ENCODE measurements around the gene ABL1.
"Not testable (repeated sequence)": the region's sequence is repeated elsewhere in the genome, so short reads cannot be mapped to it uniquely, and the experiment has no call there.

The ABL1 gene

DNA sequence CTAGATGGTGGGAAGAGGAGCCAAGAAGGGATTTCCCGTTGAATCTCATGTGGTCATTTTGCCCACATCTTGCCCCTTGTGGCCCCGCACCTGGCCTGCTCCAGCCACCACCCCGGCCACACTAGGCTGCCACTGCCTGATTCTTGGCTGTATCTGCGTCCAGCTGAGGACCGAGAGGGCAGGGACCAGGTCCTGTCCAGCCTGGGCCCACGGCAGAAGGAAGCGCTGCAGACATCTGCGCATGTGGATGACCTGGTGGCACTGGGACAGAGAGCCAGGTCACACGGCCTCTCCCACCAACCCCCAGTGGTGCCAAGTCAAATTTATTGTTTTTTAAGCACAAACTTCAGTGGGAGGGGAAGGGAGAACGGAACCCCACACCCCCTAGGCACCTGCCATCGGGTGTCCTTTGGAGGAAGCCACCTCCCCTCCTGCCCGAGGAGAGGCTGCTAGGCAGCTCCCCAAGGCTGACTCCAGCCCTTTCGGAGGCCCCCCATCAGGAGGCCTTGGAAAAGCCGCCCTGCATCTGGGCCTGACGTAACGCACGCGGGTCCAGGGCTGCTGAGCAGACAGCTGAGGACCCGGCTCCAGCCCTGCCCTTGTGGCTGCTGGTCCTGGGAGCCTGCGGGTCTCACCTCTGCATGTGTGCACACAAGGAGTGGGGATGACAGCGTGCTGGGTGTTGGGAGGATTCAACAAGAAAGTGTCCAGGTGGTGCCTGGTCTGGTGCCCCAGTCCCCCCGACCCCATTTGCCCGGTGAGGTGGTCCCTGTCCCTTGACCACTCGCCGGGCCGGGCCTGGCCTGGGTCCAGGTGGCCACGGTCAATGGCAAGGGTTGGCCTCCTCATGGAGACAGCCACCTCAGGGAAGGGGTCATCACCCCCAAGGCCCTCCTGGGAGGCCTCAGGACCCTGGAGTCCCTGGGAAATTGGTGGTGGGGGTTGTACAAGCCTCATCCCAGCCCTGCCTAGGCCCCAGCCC, 67.4 kb downstream of the ABL1 start:
- DNase-seq (ENCODE audit: low read depth in 1 of 2, low spot score in 1 of 2): no peak

DNA sequence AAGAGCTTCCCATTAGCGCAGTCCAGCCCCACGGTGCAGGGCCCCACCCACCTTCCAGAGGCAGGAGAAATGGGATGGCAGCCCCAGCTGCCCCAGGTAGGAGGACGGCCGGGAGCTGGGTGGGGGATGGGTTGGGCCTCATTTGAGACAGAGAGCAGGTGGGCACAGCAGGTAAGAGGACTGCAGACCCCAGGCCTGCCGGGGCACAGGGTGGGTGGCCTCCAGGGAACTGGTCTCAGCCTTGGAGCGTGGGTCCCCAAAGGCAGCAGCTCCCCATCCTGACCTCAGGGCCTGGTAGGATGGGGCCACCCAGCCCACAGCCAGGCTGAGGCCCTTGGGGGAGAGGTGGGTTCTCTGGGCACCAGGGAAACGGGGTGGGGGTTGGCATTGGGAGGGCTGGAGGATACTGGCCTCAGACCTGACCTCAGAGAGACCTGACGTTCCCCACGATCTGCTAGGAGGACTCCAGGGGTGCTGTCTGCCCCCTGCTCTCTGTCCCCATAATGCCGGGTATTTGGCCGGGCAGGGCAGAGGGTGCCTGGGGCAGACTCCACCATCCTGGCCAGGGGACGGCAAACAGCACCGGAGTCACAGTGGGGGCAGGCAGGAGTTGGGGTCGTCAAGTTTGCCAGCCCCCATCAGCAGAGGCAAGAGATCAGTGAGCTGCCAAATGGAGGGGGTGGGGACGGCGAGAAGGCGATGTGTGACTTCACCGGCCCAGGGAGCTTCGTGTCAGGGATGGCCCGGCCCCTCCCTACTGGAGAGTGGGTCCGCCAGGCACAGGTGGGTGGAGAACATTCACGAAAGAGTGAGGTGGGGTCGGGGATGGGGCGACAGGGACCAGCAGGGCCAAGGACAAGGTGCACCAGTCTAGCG, 68.4 kb downstream of the ABL1 start:
- no peak for DNase-seq (ENCODE audit: low read depth in 1 of 2, low spot score in 1 of 2)

DNA sequence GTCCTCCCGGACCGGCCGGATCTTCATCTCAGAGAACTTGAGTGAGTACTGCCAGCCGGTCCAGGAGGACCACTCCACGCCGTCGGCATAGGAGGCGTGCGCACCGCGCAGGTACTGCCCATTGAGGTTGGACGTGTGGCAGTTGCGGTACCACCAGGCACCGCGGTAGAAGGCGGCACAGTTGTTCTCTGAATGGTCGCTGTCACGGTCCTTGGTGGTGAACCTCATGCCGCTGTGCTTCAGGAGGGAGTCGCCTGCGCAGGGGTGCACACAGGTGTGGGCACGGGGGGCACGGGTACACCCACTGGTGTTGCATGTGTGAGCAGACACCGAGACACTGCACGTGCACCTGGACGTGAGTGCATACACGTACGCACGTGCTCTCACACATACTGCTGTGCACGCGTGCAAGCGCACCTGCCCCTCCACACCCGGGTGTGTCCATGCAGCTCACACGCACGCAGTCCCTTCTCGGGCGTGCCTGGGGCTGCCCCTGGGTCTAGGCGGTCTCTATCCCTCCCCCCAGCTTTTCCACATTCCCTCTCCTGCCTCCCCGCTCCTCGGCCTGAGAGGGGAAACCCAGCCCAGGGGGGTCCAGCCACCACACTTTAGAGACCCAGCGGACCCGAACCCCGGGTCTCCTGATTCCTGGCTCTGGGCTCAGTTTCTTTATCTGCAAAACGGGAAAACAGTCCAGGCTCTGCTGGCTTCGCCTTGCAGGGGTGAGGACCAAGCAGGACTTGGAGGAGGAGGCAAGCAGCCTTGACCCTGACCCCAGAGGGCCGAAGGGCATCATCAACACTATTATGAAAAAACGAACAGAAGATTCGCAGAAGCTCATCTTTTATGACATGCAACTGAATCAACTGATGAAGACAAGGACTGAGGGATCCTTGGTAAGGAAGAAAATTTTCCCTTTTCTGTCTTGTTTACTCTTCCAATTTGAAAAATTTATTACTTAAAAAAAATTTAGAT, 69.3 kb downstream of the ABL1 start:
- no peak for DNase-seq (ENCODE audit: low read depth in 1 of 2, low spot score in 1 of 2)

DNA sequence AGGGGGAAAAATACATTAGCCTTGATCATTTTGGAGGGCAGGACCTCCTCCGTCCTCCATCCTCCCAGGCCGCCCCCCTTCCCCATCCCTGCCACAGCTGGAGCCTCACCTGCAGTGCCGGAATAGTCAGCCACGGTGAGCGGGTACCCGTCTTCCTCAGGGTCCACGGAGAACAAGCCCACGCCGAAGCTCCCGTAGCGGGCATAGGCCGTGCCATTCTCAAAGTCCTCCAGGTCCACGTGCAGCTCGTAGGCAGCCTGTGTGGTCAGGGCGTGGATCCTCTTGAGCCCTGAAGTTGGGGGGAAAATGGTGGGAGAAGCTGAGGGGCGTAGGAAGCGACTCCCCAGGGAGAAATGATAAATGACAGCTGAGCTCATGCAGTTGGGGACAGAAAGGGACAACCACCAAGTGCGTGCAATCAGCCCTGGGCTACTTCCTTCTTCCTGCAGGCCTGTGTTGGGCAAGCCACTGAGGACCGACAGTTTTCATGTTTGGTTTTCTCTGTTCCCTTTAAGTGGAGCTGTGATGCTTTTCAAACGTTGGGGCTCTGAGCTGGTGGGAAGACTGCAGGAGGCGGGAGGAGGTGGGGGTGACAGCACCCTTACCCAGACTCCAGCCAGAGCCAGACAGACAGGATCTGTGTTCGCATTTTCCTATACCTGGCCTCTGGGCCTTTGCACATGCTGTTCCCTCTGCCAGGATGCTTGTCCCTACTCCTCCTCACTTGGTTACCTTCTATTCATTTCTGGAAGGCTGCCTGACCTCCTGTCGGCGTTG, 70.3 kb downstream of the ABL1 start:
- DNase-seq (ENCODE audit: low read depth in 1 of 2, low spot score in 1 of 2): no peak

DNA sequence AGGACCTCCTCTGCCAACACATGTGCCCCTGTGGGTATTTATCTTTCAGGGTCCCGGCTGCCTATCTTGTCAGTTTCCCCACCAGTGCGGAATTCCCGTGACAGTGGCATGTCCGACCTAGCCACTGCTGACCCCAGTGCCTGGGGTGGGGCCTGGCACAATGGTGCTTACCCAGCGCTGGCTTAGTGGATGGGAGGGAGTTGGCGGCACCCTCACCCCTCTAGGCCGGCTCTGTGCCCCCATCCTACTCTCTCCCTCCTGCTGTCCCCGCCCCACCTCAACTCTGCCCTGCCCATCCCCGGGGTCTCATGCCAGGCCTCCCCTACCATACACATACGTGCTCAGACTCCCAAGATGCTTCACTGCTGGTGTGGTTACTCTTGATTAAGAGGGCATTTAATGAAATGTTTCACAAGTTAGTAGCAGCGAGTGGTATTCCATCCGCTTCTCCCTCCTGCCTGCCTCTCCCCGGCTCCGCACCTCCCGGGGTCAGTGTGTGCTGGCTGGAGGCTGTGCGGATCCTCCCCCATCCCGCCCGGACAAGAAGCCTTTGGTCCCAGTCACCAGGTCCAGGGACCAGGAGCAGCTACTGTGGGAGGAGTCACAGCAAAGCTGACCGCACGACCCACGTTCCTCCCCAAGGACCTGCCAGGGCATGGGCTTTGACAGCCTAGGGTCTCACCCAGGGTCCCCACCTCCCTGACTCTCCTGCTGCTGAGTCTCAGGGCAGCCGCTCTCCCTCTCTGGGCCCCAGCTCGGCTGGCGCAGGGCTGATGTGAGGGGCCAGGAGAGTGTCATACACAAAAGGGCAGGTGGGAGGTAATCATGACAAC, 71.1 kb downstream of the ABL1 start:
- no peak for DNase-seq (ENCODE audit: low read depth in 1 of 2, low spot score in 1 of 2)

DNA sequence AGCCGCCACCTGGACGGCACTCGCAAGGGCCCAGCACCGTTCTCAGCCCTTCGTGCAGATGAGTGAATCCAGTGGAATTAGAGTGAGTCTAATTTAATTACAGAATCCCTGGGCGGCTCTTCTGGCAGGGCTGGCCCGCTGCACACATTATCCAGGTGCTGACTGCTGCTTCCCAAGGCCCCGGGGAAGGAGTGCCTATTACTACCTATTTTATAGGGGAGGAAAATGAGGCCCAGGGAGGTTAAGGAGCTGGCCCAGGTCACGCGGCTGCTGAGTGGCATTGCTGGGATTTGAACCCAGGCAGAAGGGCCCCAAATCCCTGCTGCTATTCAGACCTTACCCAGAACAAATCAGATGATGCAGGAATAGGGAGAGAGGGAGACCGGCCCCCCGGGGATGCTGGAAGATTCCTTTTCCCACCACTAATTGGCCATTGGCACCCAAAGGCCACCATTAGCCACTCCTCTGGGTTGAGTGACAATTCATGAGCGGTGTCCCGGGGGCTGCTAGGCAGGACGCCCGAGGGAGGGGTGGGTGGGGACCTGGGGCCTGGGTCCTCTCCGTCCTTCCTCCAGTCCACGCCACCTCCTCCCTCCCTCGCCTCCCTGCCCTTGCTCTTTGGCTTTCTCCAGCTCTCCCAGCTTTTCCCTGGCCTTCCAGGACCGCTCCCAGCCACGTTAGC, 71.8 kb downstream of the ABL1 start:
- no peak for DNase-seq (ENCODE audit: low read depth in 1 of 2, low spot score in 1 of 2)

DNA sequence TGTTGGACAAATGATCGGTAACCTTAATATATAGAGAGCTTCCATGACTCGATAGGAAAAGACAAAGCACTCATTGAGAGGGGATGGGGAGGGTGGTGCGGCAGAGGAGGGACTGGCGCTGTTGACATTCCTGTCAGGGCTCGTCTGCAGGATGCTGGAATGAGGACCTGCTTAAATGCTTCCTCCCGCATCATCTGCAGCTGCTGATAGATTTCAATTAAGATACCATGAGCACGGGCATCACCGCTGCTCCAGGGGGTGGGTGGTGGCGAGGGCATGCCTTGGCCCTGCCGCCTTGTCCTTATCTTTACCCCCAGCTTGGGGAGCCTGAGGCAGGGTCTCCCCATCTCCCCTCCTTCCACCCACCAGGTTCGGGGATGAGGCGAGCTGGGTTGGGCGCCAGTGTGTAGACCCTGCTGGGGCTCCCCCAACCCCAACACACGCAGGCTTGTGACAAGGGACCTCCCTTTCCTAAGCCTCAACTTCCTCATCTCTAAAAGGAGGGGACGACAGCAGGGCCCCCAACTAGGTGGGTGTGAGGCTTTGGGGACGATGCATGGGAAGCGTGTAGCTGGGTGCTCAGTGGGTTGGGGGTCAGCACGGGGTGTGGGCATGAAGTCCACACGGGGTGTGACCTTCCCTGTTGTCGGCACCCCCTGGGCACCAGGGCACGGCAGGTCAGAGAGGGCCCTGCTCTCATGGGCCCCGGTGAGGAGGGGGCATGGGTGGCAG, 73.3 kb downstream of the ABL1 start:
- DNase-seq (ENCODE audit: low read depth in 1 of 2, low spot score in 1 of 2): no peak

DNA sequence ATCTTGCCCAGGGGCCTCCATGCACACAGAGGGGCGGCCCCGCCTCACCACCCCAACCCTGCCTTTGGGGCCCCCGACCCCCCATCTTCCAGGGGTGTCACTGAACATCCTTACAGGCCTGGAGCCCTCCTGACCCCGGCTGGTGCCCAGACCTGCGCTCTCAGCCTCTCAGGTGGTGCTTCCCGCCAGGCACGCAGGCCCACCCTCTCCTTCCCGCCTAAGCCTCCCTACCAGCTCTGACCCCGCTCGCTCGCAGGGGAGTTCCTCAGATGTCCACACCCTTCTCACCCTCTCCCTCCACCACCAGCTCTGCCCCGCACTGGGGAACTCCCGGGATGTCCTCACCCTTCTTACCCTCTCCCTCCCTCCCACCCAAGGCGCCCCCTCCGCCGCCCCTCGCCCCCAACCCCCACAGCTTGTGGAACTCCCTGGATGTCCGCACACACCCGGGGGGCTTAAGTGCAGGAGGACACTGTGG, 73.9 kb downstream of the ABL1 start:
- DNase-seq (ENCODE audit: low read depth in 1 of 2, low spot score in 1 of 2): no peak

DNA sequence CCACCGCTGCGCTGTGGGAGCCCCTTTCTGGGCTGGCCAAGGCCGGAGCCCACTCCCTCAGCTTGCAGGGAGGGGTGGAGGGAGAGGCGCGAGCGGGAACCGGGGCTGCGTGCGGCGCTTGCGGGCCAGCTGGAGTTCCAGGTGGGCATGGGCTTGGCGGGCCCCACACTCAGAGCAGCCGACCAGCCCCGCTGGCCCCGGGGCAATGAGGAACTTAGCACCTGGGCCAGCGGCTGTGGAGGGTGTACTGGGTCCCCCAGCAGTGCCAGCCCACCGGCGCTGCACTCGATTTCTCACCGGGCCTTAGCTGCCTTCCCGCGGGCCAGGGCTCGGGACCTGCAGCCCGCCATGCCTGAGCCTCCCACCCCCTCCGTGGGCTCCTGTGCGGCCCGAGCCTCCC, 75.0 kb downstream of the ABL1 start:
- not testable (repeated sequence) for DNase-seq (ENCODE audit: low read depth in 1 of 2, low spot score in 1 of 2)

DNA sequence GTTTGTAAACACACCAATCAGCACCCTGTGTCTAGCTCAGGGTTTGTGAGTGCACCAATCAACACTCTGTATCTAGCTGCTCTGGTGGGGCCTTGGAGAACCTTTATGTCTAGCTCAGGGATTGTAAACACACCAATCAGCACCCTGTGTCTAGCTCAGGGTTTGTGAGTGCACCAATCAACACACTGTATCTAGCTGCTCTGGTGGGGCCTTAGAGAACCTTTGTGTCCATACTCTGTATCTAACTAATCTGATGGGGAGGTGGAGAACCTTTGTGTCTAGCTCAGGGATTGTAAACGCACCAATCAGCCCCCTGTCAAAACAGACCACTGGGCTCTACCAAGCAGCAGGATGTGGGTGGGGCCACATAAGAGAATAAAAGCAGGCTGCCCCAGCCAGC, 75.6 kb downstream of the ABL1 start:
- DNase-seq (ENCODE audit: low read depth in 1 of 2, low spot score in 1 of 2): not testable (repeated sequence)

DNA sequence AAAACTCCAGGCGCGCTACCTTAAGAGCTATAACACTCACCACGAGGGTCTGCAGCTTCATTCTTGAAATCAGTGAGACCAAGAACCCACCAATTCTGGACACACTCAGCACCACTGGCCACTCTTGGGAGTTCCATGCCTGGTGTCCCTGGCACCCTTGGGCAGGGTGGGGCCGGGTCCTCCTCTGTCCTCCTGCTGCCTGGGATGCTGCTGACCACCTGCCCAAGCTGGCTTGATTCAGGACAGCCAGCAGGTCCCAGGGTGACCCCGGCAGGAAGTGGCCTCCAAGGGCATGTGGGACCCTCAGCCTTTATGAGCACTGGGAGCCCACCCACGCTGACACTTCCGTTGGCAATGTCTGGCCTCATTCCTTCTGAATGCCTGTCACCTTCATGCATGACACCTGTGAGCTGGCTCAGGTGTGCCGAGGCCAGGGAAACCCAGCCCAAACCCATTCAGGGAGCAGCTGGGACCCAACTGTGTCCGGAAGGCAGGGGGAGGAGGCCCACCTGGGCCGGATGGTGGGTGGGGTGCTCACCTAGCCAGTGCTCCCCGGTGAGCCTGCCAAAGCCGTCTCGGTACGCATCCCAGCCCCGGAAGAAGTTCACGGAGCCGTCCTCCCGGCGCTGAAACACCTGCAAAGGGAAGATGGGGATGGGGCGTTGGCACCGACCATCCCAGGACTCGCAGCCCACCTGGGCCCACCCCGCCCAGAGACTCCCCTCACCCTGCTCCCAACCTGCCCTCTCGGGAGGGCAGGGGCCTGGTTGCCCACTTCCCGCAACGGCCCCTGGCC, 76.4 kb downstream of the ABL1 start:
- no peak for DNase-seq (ENCODE audit: low read depth in 1 of 2, low spot score in 1 of 2)

DNA sequence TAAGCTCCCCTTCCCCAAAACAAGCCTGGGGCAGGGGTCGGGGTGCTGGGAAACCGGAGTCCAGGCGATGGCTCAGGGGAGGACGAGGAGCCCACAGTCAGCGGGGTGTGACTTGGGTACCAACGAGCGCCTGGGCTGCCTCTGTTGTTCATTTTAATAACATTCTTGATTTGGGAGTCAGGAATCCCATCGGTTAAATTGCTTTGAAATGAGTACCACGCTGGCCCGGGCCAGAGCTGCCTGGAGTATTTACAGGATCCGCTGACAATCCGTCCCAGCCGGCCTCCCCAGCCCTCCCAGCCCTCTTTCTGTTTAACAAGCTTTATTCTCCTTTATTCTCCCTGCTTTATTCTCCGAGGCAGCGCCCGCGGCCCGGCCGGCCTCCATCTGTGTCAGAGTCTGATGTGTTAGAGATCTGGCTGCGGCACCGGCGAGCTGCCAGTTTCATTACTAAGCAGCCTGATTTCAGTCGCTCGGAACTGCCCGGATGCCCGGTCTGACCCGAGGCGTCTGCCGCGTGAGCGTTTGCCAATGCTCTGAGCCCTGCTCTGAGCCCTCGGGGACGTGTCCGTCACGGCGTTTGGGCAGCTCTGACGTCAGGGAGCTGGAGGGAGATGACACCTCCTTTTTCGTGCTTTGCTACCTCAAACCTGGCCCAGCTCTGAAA, 78.0 kb downstream of the ABL1 start:
- DNase-seq (ENCODE audit: low read depth in 1 of 2, low spot score in 1 of 2): no peak

DNA sequence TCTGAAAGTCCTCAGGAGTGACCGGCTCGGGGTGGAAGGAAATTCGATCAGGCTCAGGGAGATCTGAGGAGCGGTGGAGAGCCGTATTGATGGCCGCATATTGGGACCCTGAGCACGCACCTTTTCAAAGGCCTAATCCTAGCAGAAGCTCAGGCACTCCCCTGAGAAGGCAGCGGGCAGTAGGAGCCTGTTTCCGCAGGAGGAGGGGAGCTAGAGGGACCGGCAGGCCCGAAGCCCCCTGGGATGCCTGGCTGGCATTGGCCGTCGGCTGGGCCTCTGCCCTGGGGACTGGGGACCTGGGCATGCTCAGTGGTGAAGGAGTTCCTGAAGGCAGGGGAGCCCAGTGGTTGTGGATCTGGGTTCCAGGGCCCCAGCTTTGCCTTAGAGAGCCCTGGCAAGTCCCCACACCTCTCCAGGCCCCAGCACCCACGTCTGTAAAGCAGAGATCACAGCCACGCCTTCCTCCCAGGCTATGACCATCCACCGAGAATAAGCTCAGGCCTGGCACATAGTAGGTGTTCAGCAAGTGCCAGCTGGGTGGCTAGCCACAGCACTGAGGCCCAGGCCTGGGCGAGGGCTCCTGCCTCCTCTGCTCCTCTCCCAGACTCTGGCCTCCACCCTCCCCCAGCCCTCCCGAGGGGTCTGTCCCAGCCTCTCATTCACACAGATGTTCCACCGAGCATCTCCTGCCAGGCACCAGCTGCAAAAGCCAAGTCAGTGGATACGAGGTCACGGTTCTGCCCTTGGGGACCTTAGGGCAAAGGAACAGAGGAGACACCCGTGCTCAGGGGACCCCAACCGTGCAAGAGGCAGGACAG, 78.8 kb downstream of the ABL1 start:
- no peak for DNase-seq (ENCODE audit: low read depth in 1 of 2, low spot score in 1 of 2)

DNA sequence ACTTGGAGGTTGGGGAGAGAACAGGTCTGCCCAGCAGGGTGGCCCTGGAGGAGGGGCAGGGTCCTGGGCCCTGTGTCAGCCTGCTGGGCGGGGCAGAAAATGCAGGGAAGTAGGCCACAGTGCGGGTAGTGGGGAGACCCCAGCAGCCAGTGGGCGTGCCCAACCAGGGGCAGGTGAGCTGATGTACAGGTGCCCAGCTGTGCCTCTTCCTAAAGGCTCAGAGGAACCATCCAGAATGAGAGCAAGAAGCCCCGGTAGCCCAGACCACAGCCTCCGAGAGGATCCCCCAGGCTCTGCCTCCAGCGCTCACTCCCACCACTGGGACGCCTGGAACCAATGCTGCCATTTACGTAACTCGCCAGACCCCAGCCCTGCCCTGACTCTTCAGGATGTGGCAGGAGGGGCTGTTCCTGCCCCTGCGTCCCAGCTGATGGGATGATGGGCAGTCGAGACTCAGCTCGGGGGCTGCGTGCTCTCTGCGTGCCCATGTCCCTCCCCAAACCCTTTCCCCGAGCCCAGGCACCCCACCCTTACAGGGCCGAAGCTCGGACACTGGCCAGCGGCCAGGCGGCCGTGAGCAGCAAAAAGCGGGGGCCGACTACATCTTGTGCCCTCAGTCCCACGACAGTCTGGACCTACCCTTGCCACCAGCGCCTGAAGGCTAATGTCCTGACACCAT, 79.5 kb downstream of the ABL1 start:
- no peak for DNase-seq (ENCODE audit: low read depth in 1 of 2, low spot score in 1 of 2)

DNA sequence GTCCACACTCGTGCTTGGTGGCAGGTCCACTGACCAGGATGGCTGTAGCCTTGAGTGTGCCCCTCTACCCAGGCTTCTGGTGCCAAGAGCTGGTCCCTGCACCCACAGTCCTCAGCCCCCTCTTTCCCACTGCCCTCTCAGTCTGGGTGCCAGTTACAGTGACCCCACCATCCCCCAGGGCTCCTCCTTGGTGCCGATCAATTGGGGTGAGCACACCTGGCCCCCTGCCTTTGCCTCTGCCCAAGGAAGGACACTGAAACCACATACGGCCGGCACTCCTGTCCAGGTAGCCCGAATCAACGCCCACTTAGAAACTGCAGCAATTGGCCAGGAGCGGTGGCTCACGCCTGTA, 80.0 kb downstream of the ABL1 start:
- DNase-seq (ENCODE audit: low read depth in 1 of 2, low spot score in 1 of 2): no peak

Measured in stimulated activated CD4-positive, alpha-beta T cell treated with anti-CD3 and anti-CD28 coated beads, Interleukin-15, amount 100 ng/mL, for 1 hour (primary cell).